ENCODE measurements around the gene MCC.

DNA sequence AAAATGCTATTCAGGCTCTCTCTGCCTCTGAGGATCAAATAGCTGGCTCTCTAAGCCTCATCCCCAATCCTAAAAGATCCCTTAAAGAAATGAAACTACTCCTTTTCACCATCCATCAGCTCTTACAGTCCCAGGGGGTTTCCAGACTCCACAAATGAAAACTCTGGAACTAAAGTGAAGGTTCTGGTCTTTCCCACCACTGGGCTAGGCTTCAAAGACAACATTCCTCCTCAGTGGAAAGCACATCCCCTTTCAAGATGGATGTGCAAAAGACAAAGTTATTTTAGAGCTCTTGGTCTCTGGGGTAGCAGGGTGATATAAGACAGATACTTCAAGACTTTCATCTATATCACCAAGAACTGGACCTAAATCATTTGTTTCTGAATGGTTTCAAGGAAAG lies 404.8 kb downstream of the MCC start:
- no peak for TF ChIP-seq POLR2AphosphoS5 (IDR thresholded peaks at IDR 0.05; ENCODE audit: low read depth, low read length)
- no peak for TF ChIP-seq TAF1 (IDR thresholded peaks at IDR 0.05; ENCODE audit: borderline replicate concordance, insufficient read depth, low read length)
- TF ChIP-seq, protein P1, sequence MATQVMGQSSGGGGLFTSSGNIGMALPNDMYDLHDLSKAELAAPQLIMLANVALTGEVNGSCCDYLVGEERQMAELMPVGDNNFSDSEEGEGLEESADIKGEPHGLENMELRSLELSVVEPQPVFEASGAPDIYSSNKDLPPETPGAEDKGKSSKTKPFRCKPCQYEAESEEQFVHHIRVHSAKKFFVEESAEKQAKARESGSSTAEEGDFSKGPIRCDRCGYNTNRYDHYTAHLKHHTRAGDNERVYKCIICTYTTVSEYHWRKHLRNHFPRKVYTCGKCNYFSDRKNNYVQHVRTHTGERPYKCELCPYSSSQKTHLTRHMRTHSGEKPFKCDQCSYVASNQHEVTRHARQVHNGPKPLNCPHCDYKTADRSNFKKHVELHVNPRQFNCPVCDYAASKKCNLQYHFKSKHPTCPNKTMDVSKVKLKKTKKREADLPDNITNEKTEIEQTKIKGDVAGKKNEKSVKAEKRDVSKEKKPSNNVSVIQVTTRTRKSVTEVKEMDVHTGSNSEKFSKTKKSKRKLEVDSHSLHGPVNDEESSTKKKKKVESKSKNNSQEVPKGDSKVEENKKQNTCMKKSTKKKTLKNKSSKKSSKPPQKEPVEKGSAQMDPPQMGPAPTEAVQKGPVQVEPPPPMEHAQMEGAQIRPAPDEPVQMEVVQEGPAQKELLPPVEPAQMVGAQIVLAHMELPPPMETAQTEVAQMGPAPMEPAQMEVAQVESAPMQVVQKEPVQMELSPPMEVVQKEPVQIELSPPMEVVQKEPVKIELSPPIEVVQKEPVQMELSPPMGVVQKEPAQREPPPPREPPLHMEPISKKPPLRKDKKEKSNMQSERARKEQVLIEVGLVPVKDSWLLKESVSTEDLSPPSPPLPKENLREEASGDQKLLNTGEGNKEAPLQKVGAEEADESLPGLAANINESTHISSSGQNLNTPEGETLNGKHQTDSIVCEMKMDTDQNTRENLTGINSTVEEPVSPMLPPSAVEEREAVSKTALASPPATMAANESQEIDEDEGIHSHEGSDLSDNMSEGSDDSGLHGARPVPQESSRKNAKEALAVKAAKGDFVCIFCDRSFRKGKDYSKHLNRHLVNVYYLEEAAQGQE (IDR thresholded peaks at IDR 0.05; ENCODE audit: insufficient read depth in 1 of 2, low read depth in 2 of 2, low read length in 2 of 2), result no peak
- TF ChIP-seq SIN3A (IDR thresholded peaks at IDR 0.05; ENCODE audit: borderline replicate concordance, insufficient read depth, low read length), result no peak
